AG10803 (cell line): ENCODE measurements around the gene ECEL1.
"Not testable (repeated sequence)": the region's sequence is repeated elsewhere in the genome, so short reads cannot be mapped to it uniquely, and the experiment has no call there.

Source experiments
- DNase-seq: peaks from one replicate; pipeline ENCODE4 v3.0.0; 2010; ENCODE audit warnings: low read depth
- H3K4me3 ChIP-seq: 2 replicates; pipeline ENCODE4 v1.5.1; 2011; ENCODE audit warnings: mild to moderate bottlenecking, low read length, control low read depth
- TF ChIP-seq, protein P1 (sequence below): conservative IDR thresholded peaks from 2 replicates; pipeline ENCODE4 v1.5.1; 2011; ENCODE audit warnings: mild to moderate bottlenecking, low read length, control low read depth, inconsistent platforms

ECEL1 gene

DNA sequence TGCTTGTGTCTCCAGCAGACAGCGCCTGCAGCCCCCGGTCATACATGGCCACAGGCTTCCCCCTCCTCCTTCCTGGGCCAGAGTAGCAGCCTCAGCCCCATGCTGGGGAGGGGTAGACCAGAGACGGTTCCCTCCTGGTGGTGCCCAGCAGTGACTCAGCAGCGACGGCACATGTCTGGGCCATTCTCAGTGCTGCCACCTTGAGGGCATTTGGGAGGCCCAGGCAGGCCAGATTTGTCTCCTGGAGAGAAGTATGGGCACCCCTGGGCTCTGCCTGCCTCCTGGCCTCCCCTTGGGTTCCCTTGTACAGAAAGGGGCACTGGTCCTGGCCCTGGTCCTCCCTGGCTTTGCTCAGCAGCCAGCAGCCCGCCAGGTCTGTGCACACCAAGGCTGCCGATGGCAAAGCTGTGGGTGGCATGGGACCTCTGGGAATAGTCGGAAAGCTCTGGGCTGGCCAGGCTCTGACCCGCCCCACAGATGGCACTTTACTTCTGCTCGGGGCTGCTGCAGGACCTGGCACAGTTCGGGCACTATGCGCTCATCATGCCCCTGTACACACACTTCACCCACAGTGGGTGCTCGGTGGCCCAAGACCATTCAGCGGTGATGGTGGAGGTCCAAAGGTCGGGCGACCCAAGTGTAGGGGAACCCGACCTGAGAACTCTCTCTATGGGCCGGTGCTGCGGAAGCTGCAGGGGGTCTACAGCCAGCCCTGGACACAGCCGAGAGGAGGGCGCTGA, 43.1 kb downstream of the ECEL1 start:
- H3K4me3 ChIP-seq, result no peak overlapping the region
- TF ChIP-seq, protein P1, sequence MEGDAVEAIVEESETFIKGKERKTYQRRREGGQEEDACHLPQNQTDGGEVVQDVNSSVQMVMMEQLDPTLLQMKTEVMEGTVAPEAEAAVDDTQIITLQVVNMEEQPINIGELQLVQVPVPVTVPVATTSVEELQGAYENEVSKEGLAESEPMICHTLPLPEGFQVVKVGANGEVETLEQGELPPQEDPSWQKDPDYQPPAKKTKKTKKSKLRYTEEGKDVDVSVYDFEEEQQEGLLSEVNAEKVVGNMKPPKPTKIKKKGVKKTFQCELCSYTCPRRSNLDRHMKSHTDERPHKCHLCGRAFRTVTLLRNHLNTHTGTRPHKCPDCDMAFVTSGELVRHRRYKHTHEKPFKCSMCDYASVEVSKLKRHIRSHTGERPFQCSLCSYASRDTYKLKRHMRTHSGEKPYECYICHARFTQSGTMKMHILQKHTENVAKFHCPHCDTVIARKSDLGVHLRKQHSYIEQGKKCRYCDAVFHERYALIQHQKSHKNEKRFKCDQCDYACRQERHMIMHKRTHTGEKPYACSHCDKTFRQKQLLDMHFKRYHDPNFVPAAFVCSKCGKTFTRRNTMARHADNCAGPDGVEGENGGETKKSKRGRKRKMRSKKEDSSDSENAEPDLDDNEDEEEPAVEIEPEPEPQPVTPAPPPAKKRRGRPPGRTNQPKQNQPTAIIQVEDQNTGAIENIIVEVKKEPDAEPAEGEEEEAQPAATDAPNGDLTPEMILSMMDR, result peak; percentile 62
- peak; percentile 52 for DNase-seq

DNA sequence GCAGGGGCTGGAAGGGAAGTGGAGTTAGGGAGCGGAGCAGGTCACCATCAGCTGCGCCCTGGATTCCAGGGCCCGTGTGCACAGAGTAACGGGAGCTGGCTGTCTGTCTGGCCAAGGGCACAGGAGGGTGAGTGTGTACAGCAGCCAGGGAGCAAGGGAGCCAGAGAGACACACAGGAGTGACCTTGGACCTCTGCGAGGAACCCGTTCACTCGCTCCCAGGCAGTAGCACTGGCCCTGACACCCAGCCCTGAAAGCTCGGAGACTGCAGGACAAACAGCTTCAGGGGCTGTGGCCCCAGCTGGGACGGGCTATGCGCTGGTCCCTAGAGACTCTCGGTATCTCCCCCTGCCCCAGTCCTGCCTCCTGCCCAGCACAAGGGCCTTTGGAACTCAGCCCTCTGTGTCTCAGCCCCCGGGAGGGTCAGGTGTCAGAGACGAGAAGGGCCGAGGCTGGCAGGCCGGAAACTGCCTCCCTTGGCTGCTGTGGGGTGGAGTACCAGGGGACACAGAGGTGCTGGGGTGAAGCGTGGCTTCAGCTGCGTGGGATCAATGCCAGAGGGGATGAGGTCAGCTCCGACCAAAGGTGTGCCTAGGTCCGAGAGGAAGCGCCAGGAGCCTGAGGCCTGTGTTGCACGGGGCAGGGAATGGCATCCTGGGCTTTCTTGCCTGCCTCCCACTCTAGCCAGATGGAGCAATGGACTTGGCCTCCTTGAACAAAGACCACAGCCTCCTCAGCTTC, 43.8 kb downstream of the ECEL1 start:
- H3K4me3 ChIP-seq, DNase-seq: not testable (repeated sequence)

DNA sequence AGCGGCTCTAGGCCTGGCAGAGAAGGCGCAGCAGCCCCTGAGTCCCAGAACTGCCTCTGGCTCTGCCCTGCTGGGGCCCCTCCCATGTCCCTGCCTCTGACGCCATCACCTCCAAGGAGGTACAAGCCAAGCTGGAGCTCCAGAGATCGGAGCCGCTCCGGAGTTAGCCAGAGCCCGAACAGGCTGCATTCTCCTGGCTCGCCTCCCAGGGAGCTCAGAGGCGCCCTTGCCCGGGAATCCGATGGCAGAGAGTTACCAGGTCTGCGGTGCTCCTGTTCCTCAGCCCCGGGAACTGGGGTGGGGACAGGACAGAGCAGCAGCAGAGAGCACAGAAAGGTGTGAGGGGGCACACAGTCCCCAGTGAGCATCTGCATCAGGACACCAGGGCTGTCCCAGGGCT, 44.6 kb downstream of the ECEL1 start:
- not testable (repeated sequence) for DNase-seq, H3K4me3 ChIP-seq

DNA sequence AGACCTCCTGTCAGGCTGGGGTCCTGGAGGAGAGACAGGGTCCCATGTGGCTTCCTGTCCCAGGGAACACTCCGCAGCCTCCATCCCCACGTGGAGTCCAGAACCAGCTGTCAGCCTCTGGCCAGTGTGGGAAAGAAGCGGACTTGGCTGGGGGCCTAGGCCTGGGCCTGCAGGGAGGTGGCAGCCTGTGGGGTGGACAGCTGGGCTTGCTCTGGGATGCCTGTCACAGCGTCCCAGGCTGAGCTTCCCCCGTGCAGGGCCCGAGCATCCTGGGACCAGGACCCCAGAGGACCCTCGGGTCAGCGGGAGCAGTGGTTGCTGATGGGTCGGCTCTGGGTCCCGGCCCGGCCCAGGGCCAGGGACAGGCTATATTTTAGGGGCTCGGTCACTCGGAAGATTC, 45.2 kb downstream of the ECEL1 start:
- not testable (repeated sequence) for DNase-seq, H3K4me3 ChIP-seq

DNA sequence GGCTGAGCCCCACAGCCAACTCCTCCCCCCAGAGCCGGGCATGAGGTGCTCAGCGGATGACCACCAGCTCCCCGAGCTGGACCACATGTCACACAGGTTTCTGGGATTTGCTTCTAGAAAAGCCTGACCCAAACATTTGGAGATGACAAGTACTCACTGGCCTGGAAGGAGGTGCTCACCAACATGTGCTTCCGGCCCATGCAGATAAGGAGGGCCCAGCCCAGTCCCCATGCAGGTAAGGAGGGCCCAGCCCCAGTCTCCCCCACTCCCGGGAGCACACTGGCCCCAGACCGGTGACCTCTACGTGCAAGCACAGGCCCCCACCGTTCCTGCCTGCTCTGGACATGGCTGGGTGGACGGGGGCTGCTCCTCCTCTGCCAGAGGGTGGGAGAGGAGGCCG, 45.7 kb downstream of the ECEL1 start:
- DNase-seq, H3K4me3 ChIP-seq: not testable (repeated sequence)

DNA sequence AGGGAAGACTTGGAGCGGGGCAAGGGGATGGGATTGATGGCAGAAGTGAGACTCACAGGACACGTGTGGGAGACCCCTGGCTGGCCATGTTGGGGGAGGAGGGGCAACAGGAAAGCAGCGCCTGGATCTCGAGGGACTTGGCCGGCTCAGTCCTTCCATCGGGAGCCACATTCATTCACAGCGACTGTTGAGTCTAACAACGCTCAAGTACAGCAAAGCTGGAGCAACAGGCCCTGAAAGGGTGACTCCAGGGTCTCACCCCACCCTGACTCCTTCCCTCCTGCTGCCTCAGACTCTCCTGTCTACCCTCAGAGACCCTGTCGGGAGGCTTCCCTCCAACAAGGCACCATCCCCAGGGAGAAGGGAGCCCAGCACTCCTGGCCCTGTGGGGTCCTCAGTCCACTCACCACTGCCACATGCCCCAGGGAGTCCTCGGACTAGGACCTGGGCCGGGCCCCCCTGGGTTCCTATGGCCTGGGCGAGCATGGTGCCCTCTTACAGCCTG, 46.4 kb downstream of the ECEL1 start:
- no peak overlapping the region for H3K4me3 ChIP-seq
- TF ChIP-seq, protein P1, result no peak
- DNase-seq, result no peak

DNA sequence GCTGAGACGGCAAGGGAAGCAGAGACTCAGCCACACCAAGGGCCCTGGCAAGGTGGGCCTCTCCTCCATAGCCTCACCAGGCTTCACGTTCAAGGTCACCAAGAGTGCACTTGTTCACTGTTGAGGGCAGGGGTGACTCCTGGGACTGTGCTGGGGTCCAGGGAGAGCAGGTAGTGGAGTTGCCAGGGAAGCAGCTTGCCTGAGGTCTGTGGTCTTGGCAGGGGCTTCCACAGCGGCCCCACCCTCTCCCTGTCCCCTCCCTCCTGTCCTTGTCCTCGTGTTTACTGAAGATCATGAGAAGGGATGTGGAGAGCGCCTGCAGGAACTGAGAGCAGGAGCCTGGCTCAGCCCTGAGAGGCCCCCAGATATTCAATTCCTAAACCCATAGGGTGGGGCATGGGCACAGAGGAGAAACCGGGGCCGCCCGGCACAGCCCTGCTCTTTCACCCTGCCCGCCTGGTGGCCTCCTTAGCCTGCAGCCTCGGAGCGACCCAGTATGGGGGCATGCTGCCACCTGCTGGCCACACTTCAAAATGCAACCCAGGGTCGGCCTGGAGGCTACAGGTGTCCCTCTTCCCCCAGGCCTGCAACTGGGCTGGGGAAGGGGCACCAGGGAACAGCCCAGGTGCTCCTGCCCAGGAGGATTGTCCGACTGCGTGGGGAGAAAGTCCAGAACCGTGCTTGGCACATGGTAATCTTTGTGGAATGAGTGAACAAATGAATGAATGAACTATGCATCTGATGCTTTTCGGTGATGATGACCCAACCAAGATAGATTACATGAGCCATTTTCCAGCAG, 47.2 kb downstream of the ECEL1 start:
- TF ChIP-seq, protein P1, result peak; percentile 77
- H3K4me3 ChIP-seq, result not testable (repeated sequence)
- DNase-seq, result peak; percentile 50

DNA sequence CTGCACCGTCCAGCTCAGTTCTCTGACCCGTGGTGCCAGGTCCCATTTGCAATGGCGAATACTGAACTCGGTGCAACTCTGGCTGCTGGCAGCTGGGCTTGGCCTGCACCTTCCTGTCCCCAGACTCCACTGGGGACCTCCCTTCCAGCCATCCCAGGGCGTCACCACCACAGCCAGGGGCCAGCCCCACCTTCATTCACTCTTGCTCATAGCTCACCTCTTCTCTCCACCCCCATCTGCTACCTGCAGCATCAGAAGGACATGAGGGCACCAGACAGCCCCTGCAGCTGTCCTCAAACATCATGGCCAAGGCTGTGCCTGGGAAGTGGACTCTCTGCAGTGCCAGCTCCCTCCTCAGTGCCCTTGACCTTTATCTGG, 47.9 kb downstream of the ECEL1 start:
- DNase-seq, result no peak
- no peak overlapping the region for H3K4me3 ChIP-seq
- TF ChIP-seq, protein P1, result peak; percentile 21
